K562 (cell line): ENCODE results near the gene SLC4A1. TPM values are rescaled to one million over a fixed set of nuclear protein-coding genes. Genes with fewer than 3 reads are reported as not detected.

Source experiments
- ATAC-seq: fragments of 200-7000 bp; cut with Tn5 transposase; 3 replicates; pipeline ENCODE4 v1.9.1; 2020; ENCODE audit warnings: moderate library complexity
- BruUV-seq: library from RNA; stranded (reverse); fragments of 400-500 nt; replicated peaks from 2 replicates; lab custom pipeline; 2021; lab: Mats Ljungman, UMichigan
- CTCF ChIA-PET: fragments of 300-600 bp; formaldehyde crosslinking; extraction: SDS; loops from one replicate; lab custom pipeline; 2021; ENCODE audit warnings: low intra/inter-chr PET ratio; lab: Yijun Ruan, JAX
- POLR2A ChIA-PET: fragments of 300-600, 350-650 bp; sonication (Branson Sonifier 250); formaldehyde crosslinking; extraction: SDS; loops from one replicate; lab custom pipeline; 2021; ENCODE audit warnings: antibody characterized with exemption, inconsistent platforms; lab: Yijun Ruan, JAX
- DNase-seq, 4 experiments: peaks; one replicate each; pipeline versions ENCODE4 v3.0.0 to v3.0.0-alpha.2; 2011 to 2018; ENCODE audit warnings: low spot score in 3 of 4, mixed read lengths in 3 of 4; ENCODE audit errors: extremely low read depth in 1 of 4
- FAIRE-seq: peaks from 2 replicates; lab custom pipeline; 2011; peaks lifted over from hg19 to GRCh38; lab: Jason Lieb, UNC
- H2AFZ ChIP-seq: 2 replicates; pipeline ENCODE4 v1.6.0; 2011; ENCODE audit warnings: low read depth, low read length, control low read depth, inconsistent platforms
- H3K27ac ChIP-seq: fragments of 200-600 bp; 3 replicates; pipeline ENCODE4 v1.8.0; 2011; ENCODE audit warnings: low read depth, mild to moderate bottlenecking, control low read depth, inconsistent platforms, low read length, moderate library complexity, mixed read lengths; ENCODE audit errors: extremely low read depth
- H3K27me3 ChIP-seq, 2 experiments: fragments of 300-600 bp in 1 of 2; 2 replicates in 1 of 2; 3 replicates in 1 of 2; pipeline versions ENCODE4 v1.6.0 to v1.8.0; 2011; ENCODE audit warnings: inconsistent platforms in 2 of 2, low read length in 2 of 2, mild to moderate bottlenecking in 1 of 2, mixed read lengths in 1 of 2, moderate library complexity in 1 of 2; ENCODE audit not compliant: control insufficient read depth in 2 of 2, insufficient read depth in 2 of 2
- H3K36me3 ChIP-seq: fragments of 300-600 bp; 3 replicates; pipeline ENCODE4 v1.8.0; 2011; ENCODE audit warnings: mild to moderate bottlenecking, low read length, inconsistent platforms; ENCODE audit not compliant: control insufficient read depth, insufficient read depth
- H3K4me1 ChIP-seq, 2 experiments: fragments of 200-600 bp in 1 of 2; replicated peaks in 1 of 2; 2 replicates in 1 of 2; 3 replicates in 1 of 2; pipeline versions ENCODE4 v1.5.1 to v1.8.0; 2011; ENCODE audit warnings: inconsistent platforms in 2 of 2, low read length in 2 of 2, mild to moderate bottlenecking in 1 of 2, mixed read lengths in 1 of 2, moderate library complexity in 1 of 2; ENCODE audit not compliant: control insufficient read depth in 2 of 2, insufficient read depth in 2 of 2
- H3K4me2 ChIP-seq: 2 replicates; pipeline ENCODE4 v1.6.1; 2011; ENCODE audit warnings: low read length, control low read depth, inconsistent platforms, mixed read lengths; ENCODE audit not compliant: insufficient read depth
- H3K4me3 ChIP-seq: fragments of 200-600 bp; sonication (generic), shearing (Covaris generic); 2 replicates; pipeline ENCODE4 v1.5.1; 2016; ENCODE audit warnings: control low read depth, inconsistent platforms
- H3K79me2 ChIP-seq: fragments of 200-600 bp; 3 replicates; pipeline ENCODE4 v1.8.0; 2011; ENCODE audit warnings: low read length, inconsistent platforms; ENCODE audit not compliant: control insufficient read depth, insufficient read depth
- H3K9ac ChIP-seq, 2 experiments: 2 replicates each; pipeline versions ENCODE4 v1.6.0 to v1.6.1; 2011; ENCODE audit warnings: low read depth in 2 of 2, low read length in 2 of 2, control low read depth in 1 of 2, inconsistent platforms in 1 of 2, mild to moderate bottlenecking in 1 of 2, mixed read lengths in 1 of 2; ENCODE audit not compliant: insufficient read depth in 1 of 2
- H3K9me1 ChIP-seq: one replicate; pipeline ENCODE4 v1.6.0; 2011; ENCODE audit warnings: inconsistent platforms, mild to moderate bottlenecking, low read length, moderate library complexity; ENCODE audit not compliant: control insufficient read depth, insufficient read depth
- H3K9me3 ChIP-seq: replicated peaks from 2 replicates; pipeline ENCODE4 v1.5.1; 2011; ENCODE audit warnings: low read depth, low read length, inconsistent platforms; ENCODE audit not compliant: control insufficient read depth, insufficient read depth
- H4K20me1 ChIP-seq: replicated peaks from 2 replicates; pipeline ENCODE4 v1.6.1; 2011; ENCODE audit warnings: low read length, inconsistent platforms, mixed read lengths; ENCODE audit not compliant: control insufficient read depth, insufficient read depth
- CTCF ChIP-seq, 3 experiments: IDR thresholded peaks in 2 of 3; conservative IDR thresholded peaks in 1 of 3; 2 replicates each; pipeline ENCODE4 v1.5.1; 2011 to 2012; ENCODE audit warnings: low read length in 3 of 3, mild to moderate bottlenecking in 3 of 3, control low read depth in 2 of 3, improper control_type of control experiment in 1 of 3, inconsistent platforms in 1 of 3, low read depth in 1 of 3, mixed read lengths in 1 of 3, moderate library complexity in 1 of 3; ENCODE audit not compliant: insufficient read depth in 2 of 3
- CTCFL ChIP-seq: IDR thresholded peaks from 2 replicates; pipeline ENCODE4 v1.6.1; 2011; ENCODE audit warnings: borderline replicate concordance, low read depth, mild to moderate bottlenecking, moderate library complexity, low read length; ENCODE audit not compliant: insufficient read depth, poor library complexity, severe bottlenecking
- POLR2G ChIP-seq: fragments of 200-400 bp; formaldehyde crosslinking; IDR thresholded peaks from 2 replicates; pipeline ENCODE4 v1.6.1; 2017; ENCODE audit warnings: low read depth, mild to moderate bottlenecking, antibody characterized with exemption, low read length, moderate library complexity
- STAT5A ChIP-seq: IDR thresholded peaks from 2 replicates; pipeline ENCODE4 v1.6.1; 2012; ENCODE audit warnings: low read length, inconsistent platforms, borderline replicate concordance
- ZBTB33 ChIP-seq: sonication (generic); formaldehyde crosslinking; IDR thresholded peaks from 2 replicates; pipeline ENCODE4 v1.8.1; 2023; ENCODE audit warnings: mild to moderate bottlenecking, missing genetic modification reagents
- WGBS: fragments of 100-300 bp; shearing (Covaris generic); methylation state at CpG from one replicate; pipeline ENCODE4 v1.1.6; 2016; ENCODE audit warnings: low coverage, mixed read lengths; ENCODE audit not compliant: insufficient coverage; ENCODE audit errors: missing lambda C conversion rate; 5-methylcytosine and 5-hydroxymethylcytosine counted together
- in situ Hi-C: fragments of 300-500 bp; cut with MboI; formaldehyde crosslinking; loops from 4 replicates; pipeline ENCODE4 v1.15.0; 2018; ENCODE audit warnings: inconsistent platforms, mixed read lengths
- intact Hi-C: fragments of 100-400 bp; cut with micrococcal nuclease; formaldehyde crosslinking; loops from 2 replicates; pipeline ENCODE4 v1.14.2; 2022
- polyA plus RNA-seq, 8 experiments: library from polyadenylated mRNA; depleted of rRNA in 4 of 8; stranded (reverse) in 5 of 8; unstranded in 3 of 8; fragments of >200 nt; fragmentation: Nextera tagmentation in 2 of 8; fragmentation: Illumina TruSeq in 1 of 8; extraction: Ambion mirVana in 2 of 8; extraction: Trizol in 1 of 8; gene quantifications; 2 replicates each; pipeline versions ENCODE4 v1.2.1 to v1.2.3, GENCODE V29; 2011 to 2014; ENCODE audit warnings: inconsistent platforms in 1 of 8, missing spikeins in 1 of 8
- total RNA-seq, 7 experiments: library from RNA; depleted of rRNA in 6 of 7; stranded (reverse); fragments of >200 nt in 6 of 7; fragmentation: Illumina TruSeq in 2 of 7; extraction: Trizol in 2 of 7; gene quantifications; 2 replicates each; pipeline versions ENCODE4 v1.2.1 to v1.2.3, GENCODE V29; 2011 to 2021; ENCODE audit warnings: low replicate concordance in 1 of 7

The SLC4A1 gene
- total and polyA plus RNA-seq, 9 of the 15 experiments (the other 6 are each of a cell fraction or from before 2014, with no cell fraction given): 0.14 to 1.00 (median 0.53) TPM

GRCh38 chr17:44222112-44222869 lies 45.6 kb downstream of the SLC4A1 start:
- Histone ChIP-seq H3K27me3 (no peaks in the 10 kb centered on the region), H3K79me2 (peaks cover 30% of the 10 kb centered on the region), H3K4me3 (no peak overlapping the region), H3K4me2 (no peak overlapping the region), H4K20me1 (no peaks in the 10 kb centered on the region), H3K9me1 (no peaks in the 10 kb centered on the region), H3K4me1 (peaks cover 7 to 35% of the 10 kb centered on the region in 2 experiments), H3K27ac (no peak overlapping the region), H3K9ac (peak overlapping the region in 1 of 2 experiments; percentile 2; a peak in 2 of 4 replicates), H3K9me3 (no peaks in the 10 kb centered on the region), H3K36me3 (peaks cover 7% of the 10 kb centered on the region), H2AFZ (no peak overlapping the region)
- ChIA-PET CTCF (no interaction called here), POLR2A (interaction anchor here (1.1 to 2.8 kb wide), 4 partner anchors 8 to 24 kb away, joined by 5 to 16 read pairs (median 6); no protein-coding TSS in a partner anchor)
- peak in 1 of 4 experiments; percentile 42 for DNase-seq
- in situ Hi-C loops: no loop called here
- TF ChIP-seq CTCFL (peak; percentile 10), CTCF (IDR thresholded peaks at IDR 0.05 in 2 of 3, conservative IDR thresholded peaks at IDR 0.05 in 1 of 3; ENCODE audit: insufficient read depth in 2 of 3, low read depth in 1 of 3, low read length in 3 of 3) (peak in 2 of 3 experiments; percentile 20 to 47; a peak in 3 of 6 replicates), POLR2G (peak; percentile 51; the same call in 1 of the 2 replicates), ZBTB33 (CRISPR knock-in tag) (peak; percentile 99), STAT5A (no peak)
- WGBS: 86% methylated on average over 36 of the region's 36 CpGs
- no peak for ATAC-seq
- FAIRE-seq: no peak
- BruUV-seq: no TSS peak
- intact Hi-C loops: no loop called here
